GM12878 (cell line): Measurements from ENCODE around the gene SIN3A. TPM values are rescaled to one million over a fixed set of nuclear protein-coding genes. Genes with fewer than 3 reads are reported as not detected.

Experiments used
- ATF3 ChIP-seq: IDR thresholded peaks from 2 replicates; pipeline ENCODE4 v1.6.1; 2011; ENCODE audit warnings: low read depth, mild to moderate bottlenecking, low read length, moderate library complexity, borderline replicate concordance; ENCODE audit errors: extremely low read depth
- JUNB ChIP-seq: IDR thresholded peaks from 2 replicates; pipeline ENCODE4 v1.6.1; 2016; ENCODE audit warnings: antibody characterized with exemption, mild to moderate bottlenecking
- LARP7 ChIP-seq: fragments of 450-650 bp; IDR thresholded peaks from 2 replicates; pipeline ENCODE4 v1.6.1; 2017; ENCODE audit warnings: mild to moderate bottlenecking
- MLLT1 ChIP-seq: fragments of 450-650 bp; IDR thresholded peaks from 2 replicates; pipeline ENCODE4 v1.6.1; 2016; ENCODE audit warnings: mild to moderate bottlenecking
- MXI1 ChIP-seq: fragments of 150-350 bp; IDR thresholded peaks from 2 replicates; pipeline ENCODE4 v1.6.1; 2011; ENCODE audit warnings: low read depth, mild to moderate bottlenecking, inconsistent platforms, low read length, improper control_type of control experiment
- MYC ChIP-seq: IDR thresholded peaks from 2 replicates; pipeline ENCODE4 v1.6.1; 2011; ENCODE audit warnings: mild to moderate bottlenecking, low read length, moderate library complexity, inconsistent platforms; ENCODE audit not compliant: insufficient read depth, insufficient replicate concordance, insufficient read length, severe bottlenecking
- NFYA ChIP-seq: IDR thresholded peaks from 2 replicates; pipeline ENCODE4 v1.6.1; 2011; ENCODE audit warnings: low read depth, mild to moderate bottlenecking, low read length, improper control_type of control experiment, borderline replicate concordance
- SIX5 ChIP-seq: IDR thresholded peaks from 2 replicates; pipeline ENCODE4 v1.6.1; 2011; ENCODE audit warnings: mild to moderate bottlenecking, low read depth, low read length, moderate library complexity; ENCODE audit not compliant: severe bottlenecking
- SMAD5 ChIP-seq: IDR thresholded peaks from 2 replicates; pipeline ENCODE4 v1.6.1; 2016; ENCODE audit warnings: antibody characterized with exemption, low read depth
- WRNIP1 ChIP-seq: IDR thresholded peaks from 2 replicates; pipeline ENCODE4 v1.6.1; 2011; ENCODE audit warnings: low read depth, low read length, improper control_type of control experiment, borderline replicate concordance
- ZBTB40 ChIP-seq: fragments of 450-650 bp; IDR thresholded peaks from 2 replicates; pipeline ENCODE4 v1.6.1; 2016; ENCODE audit warnings: mild to moderate bottlenecking, moderate library complexity, borderline replicate concordance
- polyA plus RNA-seq, 11 experiments: library from polyadenylated mRNA; depleted of rRNA in 4 of 11; unstranded in 6 of 11; stranded (reverse) in 5 of 11; fragments of >200 nt; fragmentation: Nextera tagmentation in 4 of 11; fragmentation: Illumina TruSeq in 1 of 11; extraction: Ambion mirVana in 4 of 11; extraction: Trizol in 1 of 11; gene quantifications; 1 replicate in 1 of 11; 2 replicates in 10 of 11; pipeline versions ENCODE4 v1.2.1 to v1.2.3, GENCODE V29; 2011 to 2016; ENCODE audit warnings: inconsistent platforms in 2 of 11, missing spikeins in 2 of 11, low read depth in 1 of 11
- total RNA-seq, 4 experiments: library from RNA; depleted of rRNA in 3 of 4; stranded (reverse); fragments of >200 nt in 3 of 4; fragmentation: Illumina TruSeq in 1 of 4; extraction: Trizol in 1 of 4; gene quantifications; 2 replicates each; pipeline versions ENCODE4 v1.2.1 to v1.2.3, GENCODE V29; 2013 to 2021

Gene SIN3A
- total and polyA plus RNA-seq, 10 of the 15 experiments (the other 5 are each of a cell fraction or from before 2014, with no cell fraction given), result 6.4 to 62.2 (median 29.2) TPM

- TF ChIP-seq WRNIP1 (no peak), LARP7 (no peak), MLLT1 (peak; percentile 64; the same call in 1 of the 2 replicates), SMAD5 (no peak), MYC (no peak), NFYA (no peak), MXI1 (no peak), SIX5 (no peak), ZBTB40 (no peak), ATF3 (no peak), JUNB (no peak)
Measured at GRCh38 chr15:75349851-75350588, 101.5 kb downstream of the SIN3A start (continued).
